ENCODE results near the gene MAP2K7.
A peak's percentile ranks its signal among the peaks of the same experiment; 100 is the strongest.
"Not testable (repeated sequence)": the region's sequence is repeated elsewhere in the genome, so short reads cannot be mapped to it uniquely, and the experiment has no call there.

The MAP2K7 gene

DNA sequence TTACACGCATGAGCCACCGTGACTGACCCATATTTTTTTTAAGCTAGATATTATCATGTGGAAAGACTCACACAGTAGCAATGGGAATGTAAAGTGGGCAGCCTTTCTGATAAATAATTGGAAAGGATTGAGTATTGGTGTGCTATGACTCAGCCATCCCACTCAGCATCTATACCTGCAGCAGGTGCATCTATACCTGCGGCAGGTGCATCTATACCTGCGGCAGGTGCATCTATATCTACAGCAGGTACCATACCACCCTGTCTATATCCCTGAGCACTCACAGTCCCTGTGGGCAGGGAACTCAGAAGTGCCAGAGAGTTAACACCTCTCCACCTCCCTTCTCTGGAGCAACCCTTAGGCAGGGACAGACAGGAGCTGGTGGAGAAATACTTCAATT is 20.6 kb upstream of the MAP2K7 start:
- no peak overlapping the region for H3K4me3 ChIP-seq (ENCODE audit: low read depth, low read length)

DNA sequence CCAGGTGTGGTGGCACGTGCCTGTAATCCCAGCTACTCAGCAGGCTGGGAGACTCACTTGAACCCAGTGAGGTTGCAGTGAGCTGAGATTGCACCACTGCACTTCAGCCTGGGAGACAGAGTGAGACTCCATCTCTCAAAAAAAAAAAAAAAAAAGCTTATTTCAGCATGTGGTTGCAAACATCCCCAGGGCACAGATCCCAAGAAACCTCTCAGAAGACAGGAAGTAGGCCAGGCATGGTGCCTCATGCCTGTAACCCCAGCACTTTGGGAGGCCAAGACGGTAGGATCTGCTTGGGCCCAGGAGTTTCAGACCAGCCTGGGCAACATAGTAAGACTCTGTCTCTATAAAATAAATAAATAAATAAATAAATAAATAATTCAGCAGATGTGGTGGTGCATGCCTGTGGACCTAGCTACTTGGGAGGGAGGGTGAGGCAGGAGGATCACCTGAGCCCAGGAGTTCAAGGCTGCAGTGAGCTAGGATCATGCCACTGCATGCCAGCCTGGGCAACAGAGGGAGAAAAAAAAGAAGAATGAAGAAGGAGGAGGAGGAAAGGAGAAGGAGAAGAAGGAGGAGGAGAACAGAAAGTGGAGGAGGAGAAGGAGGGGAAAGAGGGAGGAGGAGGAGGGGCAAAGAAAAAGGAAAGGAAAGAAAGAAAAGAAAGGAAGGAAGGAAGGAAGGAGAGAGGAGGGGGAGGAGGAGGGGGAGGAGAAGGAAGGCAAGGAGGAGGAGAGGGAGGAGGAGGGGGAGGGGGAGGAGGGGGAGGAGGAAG is 19.7 kb upstream of the MAP2K7 start:
- H3K4me3 ChIP-seq (ENCODE audit: low read depth, low read length), result no peak overlapping the region

DNA sequence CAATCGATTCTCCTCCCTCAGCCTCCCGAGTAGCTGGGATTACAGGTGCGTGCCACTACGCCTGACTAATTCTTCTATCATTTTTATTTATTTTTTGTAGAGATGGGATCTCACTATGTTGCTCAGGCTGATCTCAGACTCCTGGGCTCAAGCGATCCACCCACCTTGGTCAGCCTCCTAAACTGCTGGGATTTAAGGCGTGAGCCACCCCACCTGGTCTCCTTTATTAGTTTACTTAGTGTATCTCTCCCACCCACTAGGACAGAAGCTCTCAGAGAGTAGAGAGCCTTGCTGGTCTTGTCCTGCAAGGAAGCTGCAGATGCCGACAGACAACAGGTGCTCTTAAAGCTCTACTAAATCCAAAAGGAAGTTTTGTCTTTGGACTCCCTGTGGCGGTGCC is 17.9 kb upstream of the MAP2K7 start:
- H3K4me3 ChIP-seq (ENCODE audit: low read depth, low read length), result no peak overlapping the region

DNA sequence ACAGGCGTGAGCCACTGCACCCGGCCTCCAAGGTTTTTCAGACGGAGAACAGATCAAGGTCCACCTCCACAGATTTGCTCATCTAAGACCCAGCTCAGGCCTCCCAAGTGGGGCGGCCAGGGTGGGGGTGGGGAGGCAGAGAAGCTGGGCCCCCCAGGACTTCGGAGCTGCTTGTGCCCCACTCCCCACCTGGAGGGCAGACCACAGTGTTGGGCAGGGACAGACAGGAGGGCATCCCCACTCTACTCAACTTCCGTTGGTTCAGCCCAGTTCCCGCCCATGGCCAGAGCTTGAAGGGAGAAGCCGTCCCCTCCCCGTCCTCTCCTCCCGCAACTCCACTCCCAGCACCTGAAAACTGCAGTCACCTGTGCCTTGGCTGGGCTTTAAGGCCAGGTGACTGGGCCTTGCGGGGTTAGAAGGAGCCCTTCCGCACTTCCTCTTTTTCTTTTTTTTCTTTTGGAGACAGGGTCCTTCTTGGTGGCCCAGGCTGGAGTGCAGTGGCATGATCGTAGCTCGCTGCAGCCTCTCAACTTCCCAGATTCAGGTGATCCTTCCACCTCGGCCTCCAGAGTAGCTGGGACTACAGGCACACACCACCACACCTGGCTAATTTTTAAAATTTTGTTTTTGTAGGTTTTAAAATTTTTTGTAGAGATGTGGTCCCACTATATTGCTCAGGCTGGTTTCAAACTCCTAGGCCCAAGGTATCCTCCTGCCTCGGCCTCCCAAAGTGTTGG is 16.1 kb upstream of the MAP2K7 start:
- H3K4me3 ChIP-seq (ENCODE audit: low read depth, low read length), result no peak overlapping the region

DNA sequence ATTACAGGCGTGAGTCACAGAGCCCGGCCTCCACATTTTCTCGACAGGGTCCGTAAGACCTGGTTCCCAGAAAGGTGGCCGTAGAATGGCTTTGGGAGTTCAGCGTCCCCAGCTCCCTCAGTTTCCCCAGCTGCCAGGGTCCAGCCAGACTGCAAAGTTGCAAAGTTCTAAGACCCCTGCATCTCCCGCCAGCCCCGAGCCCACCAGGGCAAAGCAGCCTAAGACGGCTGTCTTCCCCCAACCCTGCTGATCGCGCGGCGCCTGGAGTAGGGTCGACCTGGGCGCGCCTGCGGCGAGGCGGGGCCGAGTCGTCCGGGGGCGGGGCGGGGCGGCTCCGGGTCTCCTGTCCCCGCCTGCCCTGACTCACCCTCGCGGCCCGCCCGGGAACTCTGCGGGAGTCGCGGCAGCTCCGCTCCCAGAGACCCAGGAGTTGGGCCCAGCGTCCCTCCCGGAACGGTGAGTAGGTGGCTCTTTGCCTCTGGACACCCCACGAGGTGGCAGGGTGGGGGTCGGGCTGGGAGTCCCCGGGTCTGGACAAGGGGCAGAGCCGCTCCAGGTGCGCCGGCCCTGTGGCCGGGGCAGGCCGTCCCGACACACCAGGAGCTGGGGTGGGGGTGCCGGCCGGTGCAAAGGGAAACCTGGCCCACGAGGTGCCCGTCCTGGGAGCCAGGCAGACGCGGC is 15.4 kb upstream of the MAP2K7 start, which contains the start of gene LRRC8E:
LRRC8E (plus strand) TSS at position 366 of the 681 bp plus-strand sequence. CDS start 7,094 bp downstream, outside the sequence.
- H3K4me3 ChIP-seq (ENCODE audit: low read depth, low read length), result peak within 1 kb of the TSS; percentile 50

DNA sequence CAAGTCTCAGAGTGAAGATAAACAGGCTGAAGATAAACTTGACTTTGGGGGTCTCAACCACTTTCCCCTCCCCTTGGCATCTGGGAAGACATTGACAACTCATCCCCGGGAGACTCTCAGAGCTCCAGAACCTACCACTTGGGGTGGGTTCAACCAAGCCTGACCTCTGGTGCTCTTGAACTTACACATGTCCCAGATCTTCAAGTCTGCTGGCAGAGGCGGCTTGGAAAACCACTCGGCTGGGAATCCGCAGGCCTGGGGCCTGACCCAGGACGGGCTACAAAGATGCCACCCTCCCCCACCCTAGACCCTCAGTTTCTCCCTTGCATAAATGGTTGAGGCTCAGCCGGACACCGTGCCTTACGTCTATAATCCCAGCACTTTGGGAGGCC is 14.9 kb upstream of the MAP2K7 start:
- peak overlapping the region; percentile 50 for H3K4me3 ChIP-seq (ENCODE audit: low read depth, low read length)

DNA sequence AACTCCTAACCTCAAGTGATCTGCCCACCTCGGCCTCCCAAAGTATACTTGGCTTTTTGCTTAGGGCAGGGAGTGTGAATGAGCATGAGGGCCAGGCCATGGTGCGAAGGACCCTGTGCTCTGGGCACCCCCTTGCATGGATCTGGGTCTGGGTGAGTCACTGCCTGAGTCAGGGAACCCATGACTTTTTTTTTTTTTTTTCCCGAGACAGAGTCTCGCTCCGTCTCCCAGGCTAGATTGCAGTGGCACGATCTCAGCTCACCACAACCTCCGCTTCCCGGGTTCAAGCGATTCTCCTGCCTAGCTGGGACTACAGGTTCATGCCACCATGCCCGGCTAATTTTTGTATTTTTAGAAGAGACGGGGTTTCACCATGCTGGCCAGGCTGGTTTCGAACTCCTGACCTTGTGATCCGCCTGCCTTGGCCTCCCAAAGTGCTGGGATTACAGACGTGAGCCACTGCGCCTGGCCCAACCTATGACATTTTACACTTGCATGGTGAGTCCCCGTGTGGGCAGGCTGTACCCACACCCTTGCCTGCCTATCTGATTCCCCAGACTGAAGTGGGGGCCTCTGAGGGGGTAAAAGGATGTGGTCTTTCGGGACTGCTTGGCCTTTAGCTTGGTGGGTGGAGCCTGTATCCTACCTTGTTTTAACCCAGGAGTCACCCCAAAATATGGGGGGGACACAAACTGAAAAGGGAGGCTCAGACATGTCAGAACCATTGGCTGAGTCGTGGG is 10.1 kb upstream of the MAP2K7 start:
- not testable (repeated sequence) for H3K4me3 ChIP-seq (ENCODE audit: low read depth, low read length)

DNA sequence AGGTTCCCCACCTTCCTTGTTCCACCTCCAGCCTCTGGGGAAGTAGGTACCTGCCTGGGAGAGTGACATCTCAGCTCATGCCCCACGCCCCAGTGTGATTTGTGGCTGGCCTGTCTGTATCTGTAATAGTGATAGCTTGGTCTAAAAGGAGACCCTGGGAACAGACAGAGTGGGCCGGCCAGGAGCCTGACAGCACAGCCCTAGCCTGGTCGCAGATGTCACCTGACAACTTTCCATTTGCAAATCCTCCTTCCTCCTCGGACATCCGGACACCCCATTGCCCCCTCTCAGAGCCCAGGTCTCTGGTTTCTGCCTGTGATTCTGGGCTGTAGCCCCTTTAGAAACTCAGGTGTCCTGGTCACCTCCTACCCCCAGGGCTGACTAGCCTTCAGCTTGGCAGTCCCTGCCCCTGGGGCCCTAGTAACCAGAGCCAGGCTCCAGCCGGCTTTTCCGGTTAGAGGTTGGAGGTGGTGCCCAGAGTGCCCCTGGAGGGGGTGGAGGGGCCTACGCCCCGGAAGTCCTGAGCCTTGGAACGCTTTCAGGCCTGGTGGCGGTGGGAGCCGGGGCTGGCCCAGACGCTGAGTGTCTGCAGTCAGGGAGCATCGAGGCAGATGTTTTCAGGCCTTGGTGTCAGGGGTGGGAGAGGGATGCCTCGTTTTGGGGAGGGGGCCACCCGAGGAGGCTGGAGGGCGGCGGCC is 8.9 kb upstream of the MAP2K7 start:
- no peak overlapping the region for H3K4me3 ChIP-seq (ENCODE audit: low read depth, low read length)

DNA sequence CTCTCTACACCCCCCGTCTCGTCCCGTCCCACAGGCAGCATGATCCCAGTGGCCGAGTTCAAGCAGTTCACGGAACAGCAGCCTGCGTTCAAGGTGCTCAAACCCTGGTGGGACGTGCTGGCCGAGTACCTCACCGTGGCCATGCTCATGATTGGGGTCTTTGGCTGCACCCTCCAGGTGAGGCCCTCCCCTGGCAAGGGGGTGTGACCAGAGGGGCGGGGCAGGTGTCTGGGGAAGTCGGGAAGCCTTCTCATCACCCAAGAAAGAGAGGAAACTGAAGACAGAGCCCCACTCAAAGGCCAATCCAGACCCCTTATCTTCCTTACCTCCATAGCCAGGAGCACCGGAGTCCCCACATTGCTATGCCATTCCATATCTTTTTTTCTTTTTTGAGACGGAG is 8.1 kb upstream of the MAP2K7 start:
- no peak overlapping the region for H3K4me3 ChIP-seq (ENCODE audit: low read depth, low read length)

DNA sequence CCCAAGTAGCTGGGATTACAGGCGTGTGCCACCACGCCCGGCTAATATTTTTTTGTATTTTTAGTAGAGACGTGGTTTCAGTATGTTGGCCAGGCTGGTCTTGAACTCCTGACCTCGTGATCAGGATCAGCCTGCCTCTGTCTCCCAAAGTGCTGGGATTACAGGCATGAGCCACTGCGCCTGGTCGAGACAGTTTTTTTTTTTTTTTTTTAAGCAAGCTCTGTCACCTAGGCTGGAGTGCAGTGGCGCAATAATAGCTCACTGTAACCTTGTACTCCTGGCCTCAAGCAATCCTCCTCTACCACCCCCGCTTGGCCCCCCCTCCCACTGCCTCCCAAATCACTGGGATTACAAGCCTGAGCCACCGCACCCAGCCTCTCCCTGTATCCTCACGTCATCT is 6.4 kb upstream of the MAP2K7 start:
- H3K4me3 ChIP-seq (ENCODE audit: low read depth, low read length), result no peak overlapping the region

DNA sequence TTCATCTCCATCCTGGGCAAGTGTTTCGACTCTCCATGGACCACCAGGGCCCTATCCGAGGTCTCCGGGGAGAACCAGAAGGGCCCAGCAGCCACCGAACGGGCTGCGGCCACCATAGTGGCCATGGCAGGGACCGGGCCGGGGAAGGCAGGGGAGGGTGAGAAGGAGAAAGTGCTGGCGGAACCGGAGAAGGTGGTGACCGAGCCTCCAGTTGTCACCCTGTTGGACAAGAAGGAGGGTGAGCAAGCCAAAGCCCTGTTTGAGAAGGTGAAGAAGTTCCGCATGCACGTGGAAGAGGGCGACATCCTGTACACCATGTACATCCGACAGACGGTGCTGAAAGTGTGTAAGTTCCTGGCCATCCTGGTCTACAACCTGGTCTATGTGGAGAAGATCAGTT is 4.7 kb upstream of the MAP2K7 start:
- H3K4me3 ChIP-seq (ENCODE audit: low read depth, low read length), result no peak overlapping the region

DNA sequence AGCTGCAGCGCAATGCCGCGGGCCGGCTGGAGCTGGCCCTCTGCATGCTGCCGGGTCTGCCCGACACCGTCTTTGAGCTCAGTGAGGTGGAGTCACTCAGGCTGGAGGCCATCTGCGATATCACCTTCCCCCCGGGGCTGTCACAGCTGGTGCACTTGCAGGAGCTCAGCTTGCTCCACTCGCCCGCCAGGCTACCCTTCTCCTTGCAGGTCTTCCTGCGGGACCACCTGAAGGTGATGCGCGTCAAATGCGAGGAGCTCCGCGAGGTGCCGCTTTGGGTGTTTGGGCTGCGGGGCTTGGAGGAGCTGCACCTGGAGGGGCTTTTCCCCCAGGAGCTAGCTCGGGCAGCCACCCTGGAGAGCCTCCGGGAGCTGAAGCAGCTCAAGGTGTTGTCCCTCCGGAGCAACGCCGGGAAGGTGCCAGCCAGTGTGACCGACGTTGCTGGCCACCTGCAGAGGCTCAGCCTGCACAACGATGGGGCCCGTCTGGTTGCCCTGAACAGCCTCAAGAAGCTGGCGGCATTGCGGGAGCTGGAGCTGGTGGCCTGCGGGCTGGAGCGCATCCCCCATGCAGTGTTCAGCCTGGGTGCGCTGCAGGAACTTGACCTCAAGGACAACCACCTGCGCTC is 3.8 kb upstream of the MAP2K7 start:
- no peak overlapping the region for H3K4me3 ChIP-seq (ENCODE audit: low read depth, low read length)

DNA sequence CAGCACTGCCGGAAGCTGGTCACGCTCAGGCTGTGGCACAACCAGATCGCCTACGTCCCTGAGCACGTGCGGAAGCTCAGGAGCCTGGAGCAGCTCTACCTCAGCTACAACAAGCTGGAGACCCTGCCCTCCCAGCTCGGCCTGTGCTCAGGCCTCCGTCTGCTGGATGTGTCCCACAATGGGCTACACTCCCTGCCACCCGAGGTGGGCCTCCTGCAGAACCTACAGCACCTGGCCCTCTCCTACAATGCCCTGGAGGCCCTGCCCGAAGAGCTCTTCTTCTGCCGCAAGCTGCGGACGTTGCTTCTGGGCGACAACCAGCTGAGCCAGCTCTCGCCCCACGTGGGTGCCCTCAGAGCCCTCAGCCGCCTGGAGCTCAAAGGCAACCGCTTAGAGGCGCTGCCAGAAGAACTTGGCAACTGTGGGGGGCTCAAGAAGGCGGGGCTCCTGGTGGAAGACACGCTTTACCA is 3.2 kb upstream of the MAP2K7 start:
- H3K4me3 ChIP-seq (ENCODE audit: low read depth, low read length), result no peak overlapping the region

DNA sequence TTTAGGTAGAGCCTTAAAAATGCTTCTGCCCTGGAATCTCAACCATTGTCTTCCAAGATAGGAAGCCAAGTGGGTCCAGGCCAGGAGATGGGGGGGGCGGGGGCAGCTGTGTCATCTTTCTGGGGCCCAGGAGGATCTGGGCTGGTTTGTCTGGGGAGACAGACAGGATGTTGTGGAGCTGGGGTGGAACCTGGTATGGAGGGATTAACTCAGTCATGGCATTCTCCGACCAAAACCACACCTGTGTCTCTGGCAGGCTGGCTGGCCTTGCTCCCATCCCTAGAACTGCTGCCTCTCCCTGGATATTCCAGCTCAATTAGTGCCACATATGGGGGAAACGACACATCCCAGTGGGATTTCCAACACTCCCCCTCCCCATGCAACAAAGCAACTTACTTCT is 2.7 kb upstream of the MAP2K7 start:
- no peak overlapping the region for H3K4me3 ChIP-seq (ENCODE audit: low read depth, low read length)

DNA sequence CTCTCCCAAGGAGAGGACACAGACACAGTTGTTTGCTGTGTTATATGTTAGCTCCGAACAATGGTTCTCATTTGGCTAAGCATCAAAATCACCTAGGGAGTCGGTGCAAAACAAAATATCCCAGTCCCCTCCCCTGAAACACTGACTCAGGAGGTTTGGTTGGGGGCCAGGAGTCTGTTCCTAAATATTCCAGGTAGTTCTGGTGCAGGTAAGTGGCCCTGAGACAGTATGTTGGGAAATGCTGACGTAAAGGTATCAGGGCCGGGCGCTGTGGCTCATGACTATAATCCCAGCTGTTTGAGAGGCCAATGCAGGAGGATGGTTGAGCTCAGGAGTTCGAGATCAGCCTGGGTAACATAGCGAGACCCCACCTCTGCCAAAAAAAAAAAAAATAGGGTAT is 2.3 kb upstream of the MAP2K7 start:
- no peak overlapping the region for H3K4me3 ChIP-seq (ENCODE audit: low read depth, low read length)

DNA sequence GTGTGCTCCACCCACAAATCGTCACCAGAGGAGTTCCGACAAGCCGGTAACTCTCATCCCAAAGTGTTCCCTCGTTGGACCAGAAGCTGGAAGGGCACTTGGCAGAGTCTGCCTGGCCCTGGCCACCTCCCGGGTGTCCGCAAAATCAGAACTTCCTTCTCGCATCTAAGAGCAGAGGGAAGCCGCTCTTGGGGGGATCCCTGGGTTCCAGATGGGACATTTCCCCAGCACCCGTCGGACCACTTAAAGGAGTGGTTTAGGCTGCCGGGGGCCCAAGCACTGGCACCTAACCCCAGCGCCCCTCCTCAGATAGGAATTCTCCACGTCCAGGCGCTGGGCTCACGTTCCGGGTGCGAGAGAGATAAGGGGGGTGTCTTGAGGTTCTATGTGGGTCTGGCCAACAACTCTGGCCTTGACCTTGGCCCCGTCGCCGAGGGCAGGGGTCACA is 857 bp upstream of the MAP2K7 start:
- H3K4me3 ChIP-seq (ENCODE audit: low read depth, low read length), result peak overlapping the region; percentile 83

DNA sequence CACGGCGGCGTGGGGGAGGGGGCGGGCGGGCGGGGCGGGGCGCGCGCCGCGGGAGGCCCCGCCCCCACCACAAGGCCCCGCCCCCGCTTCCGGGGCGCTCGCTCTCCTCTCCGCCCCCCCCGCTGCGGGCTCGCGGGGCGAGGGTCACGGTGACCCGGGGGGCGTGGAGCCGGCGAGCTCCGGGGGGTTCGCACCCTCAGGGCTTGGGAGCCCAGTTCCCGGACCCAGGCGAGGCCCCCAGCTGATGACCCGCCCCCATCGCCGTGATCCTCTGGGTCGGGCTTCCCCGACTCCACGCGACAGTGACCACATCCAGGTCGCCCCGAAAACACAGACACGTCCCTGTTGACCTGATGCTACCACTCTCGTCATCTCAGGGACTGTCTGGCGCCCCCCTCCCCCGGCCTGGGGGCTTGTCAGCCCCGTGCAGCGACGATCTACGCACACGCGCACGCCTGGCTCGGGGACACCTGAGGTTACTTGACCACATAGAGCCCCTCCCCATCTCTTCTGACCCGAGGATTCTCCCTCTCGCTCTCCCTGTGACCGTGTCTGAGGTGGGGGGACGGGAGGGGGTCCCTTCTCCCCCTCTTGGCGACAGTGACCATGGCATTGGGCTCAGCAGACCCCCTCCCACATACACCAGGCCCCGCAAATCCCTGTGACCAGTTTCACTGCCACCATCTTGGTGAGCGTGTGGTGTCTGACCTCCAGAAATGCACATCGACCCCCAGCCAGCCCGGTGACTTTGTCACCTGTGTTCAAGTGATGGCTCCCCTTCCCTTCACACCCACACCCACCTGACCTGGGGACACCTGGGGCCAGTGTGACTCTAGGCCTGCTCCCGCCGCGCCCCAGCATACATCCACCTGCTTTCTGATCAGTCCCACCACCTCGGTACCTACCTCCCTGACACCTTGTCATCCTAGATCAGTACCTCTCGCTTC is 670 bp downstream of the MAP2K7 start:
- H3K4me3 ChIP-seq (ENCODE audit: low read depth, low read length), result peak overlapping the region; percentile 83

DNA sequence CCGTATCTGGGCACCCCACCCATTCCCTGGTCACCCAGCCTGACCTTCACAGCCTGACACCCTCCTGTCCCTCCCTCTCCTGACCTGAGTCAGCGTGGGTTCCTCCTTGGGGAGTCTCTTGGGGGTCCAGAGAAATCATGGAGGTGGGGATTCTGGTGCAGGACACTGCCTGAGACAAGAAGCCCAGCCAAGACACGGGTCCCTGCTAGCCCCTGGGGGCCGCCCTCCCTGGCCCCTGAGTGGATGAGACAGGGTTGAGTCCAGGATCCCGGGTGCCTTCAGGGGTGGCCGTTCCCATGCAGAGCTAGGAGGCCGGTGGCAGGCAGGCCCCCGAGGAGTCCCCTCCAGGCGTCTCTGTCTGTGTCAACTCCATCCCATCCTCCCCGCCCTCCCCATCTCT is 1.6 kb downstream of the MAP2K7 start:
- H3K4me3 ChIP-seq (ENCODE audit: low read depth, low read length), result no peak overlapping the region

DNA sequence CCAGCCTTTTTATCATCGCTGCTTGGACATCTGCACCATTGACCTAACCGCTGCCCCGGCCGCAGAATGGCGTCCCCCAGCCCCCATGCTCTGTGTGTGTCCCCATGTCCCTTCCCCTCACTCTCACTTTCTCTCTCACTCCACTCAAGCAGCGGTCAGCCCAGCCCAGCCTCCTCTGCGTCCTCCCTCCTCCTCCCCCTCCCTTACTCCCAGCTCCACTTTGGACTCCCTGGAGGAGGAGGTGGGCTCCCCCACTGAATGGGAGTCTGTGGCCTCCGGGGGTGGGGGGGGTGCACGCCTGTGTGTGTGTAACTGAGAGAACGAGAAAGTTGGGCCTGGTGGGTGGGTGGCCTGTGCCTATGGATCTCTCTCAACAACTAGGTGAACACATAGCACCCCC is 2.2 kb downstream of the MAP2K7 start:
- H3K4me3 ChIP-seq (ENCODE audit: low read depth, low read length), result no peak overlapping the region

Data from iPS-11a (cell line).